ENCODE data around the gene TINCR. TPM values are rescaled to one million over a fixed set of nuclear protein-coding genes. Genes with fewer than 3 reads are reported as not detected.

TINCR gene
- total RNA-seq, 1 experiment from 2014 or later: 0.17 TPM

DNA sequence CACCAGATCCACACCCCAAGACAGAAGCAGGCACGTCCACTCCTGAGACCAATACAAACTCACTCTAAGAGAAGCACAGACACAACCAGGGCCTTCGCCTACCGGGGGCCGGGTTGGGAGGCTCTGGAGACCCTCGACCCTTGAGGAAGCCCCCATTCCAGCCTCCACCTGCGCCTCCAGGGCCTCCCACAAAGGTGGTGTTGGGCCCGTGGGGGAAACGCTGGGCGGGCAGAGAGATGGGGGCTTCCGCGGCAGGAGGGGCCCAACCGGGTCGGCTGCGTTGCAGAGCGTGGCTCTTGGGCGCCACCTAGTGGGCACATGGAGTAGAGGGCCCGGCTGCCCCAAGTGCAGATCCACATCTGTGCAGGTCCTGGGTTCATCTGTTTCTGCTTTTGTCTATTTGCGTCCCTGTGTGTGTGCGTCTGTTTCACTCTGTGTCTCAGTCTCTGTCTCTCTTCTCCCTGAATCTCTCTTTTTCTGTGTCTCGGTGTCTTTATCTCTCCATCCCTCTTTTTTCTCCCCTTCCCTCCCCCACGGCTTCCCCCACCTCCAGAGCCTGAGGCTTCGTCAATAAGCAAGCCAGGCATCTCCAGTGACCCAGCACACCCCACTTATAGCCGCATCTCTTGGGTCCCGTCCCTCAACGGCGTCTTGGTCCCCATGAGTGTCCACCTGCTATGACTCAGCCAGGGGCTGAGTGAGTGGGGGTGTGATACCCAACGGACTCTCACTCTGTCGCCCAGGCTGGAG lies 10.5 kb upstream of the TINCR start:
- H2BK120ac ChIP-seq (ENCODE audit: low read depth, low read length, poor library complexity, severe bottlenecking): no peak overlapping the region
- no CpG with 5 or more reads among the region's 28 CpGs for WGBS (ENCODE audit: extremely low coverage, insufficient read length, low lambda C conversion rate)
- no peak overlapping the region for H4K5ac ChIP-seq (ENCODE audit: insufficient read length, low read depth, low read length)
- H2AFZ ChIP-seq (ENCODE audit: low read length): no peak overlapping the region
- peak overlapping the region; percentile 58 for H3K18ac ChIP-seq (ENCODE audit: insufficient read length, low read depth, low read length)
- no peaks in the 10 kb centered on the region for H3K9me3 ChIP-seq (ENCODE audit: control insufficient read depth, low read depth, low read length)
- DNase-seq: peak; percentile 82
- no peaks in the 10 kb centered on the region for H3K79me1 ChIP-seq (ENCODE audit: insufficient read depth, low read depth, low read length, poor library complexity, severe bottlenecking)
- H4K8ac ChIP-seq (replicated peaks; ENCODE audit: insufficient read length, low read depth, low read length): no peak overlapping the region
- no peaks in the 10 kb centered on the region for H3K79me2 ChIP-seq (ENCODE audit: insufficient read depth, low read length)
- H4K20me1 ChIP-seq (ENCODE audit: control insufficient read depth, insufficient read depth, insufficient read length): no peaks in the 10 kb centered on the region
- H3K56ac ChIP-seq (ENCODE audit: insufficient read length, low read depth, low read length): no peak overlapping the region
- TF ChIP-seq, protein P1, sequence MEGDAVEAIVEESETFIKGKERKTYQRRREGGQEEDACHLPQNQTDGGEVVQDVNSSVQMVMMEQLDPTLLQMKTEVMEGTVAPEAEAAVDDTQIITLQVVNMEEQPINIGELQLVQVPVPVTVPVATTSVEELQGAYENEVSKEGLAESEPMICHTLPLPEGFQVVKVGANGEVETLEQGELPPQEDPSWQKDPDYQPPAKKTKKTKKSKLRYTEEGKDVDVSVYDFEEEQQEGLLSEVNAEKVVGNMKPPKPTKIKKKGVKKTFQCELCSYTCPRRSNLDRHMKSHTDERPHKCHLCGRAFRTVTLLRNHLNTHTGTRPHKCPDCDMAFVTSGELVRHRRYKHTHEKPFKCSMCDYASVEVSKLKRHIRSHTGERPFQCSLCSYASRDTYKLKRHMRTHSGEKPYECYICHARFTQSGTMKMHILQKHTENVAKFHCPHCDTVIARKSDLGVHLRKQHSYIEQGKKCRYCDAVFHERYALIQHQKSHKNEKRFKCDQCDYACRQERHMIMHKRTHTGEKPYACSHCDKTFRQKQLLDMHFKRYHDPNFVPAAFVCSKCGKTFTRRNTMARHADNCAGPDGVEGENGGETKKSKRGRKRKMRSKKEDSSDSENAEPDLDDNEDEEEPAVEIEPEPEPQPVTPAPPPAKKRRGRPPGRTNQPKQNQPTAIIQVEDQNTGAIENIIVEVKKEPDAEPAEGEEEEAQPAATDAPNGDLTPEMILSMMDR (conservative IDR thresholded peaks at IDR 0.05): peak; percentile 99
- no peak overlapping the region for H3K4ac ChIP-seq (ENCODE audit: low read depth, low read length)
- Mint-ChIP-seq H3K27me3 (ENCODE audit: low read depth) (no peaks in the 10 kb centered on the region; the same call in 1 of the 2 replicates), H3K27ac (no peak overlapping the region; a peak in 1 of 7 replicates), H3K36me3 (ENCODE audit: insufficient read depth in 1 of 3, low read depth in 3 of 3) (no peaks in the 10 kb centered on the region), H3K4me3 (no peak overlapping the region), H3K4me1 (peaks cover 12 to 15% of the 10 kb centered on the region in 2 experiments), H3K9me3 (no peaks in the 10 kb centered on the region)
- H2AK5ac ChIP-seq (ENCODE audit: insufficient read length, low read length): no peak overlapping the region
- no peak overlapping the region for H4K91ac ChIP-seq (ENCODE audit: insufficient read length, low read depth, low read length)
- no peak overlapping the region for H3K27ac ChIP-seq (ENCODE audit: insufficient read length, low read depth, low read length)
- no peak overlapping the region for H2BK20ac ChIP-seq (ENCODE audit: low read depth, low read length, poor library complexity, severe bottlenecking)
- peak overlapping the region; percentile 44; the same call in 1 of the 2 replicates for H3K14ac ChIP-seq (ENCODE audit: insufficient read depth, low read length)
- no peak overlapping the region for H3K9ac ChIP-seq (ENCODE audit: extremely low read depth, insufficient read length, low read length)
- H3K23ac ChIP-seq (ENCODE audit: insufficient read length, low read depth, low read length): no peak overlapping the region
- no peak overlapping the region for H3T11ph ChIP-seq (ENCODE audit: low read length)
- H2BK12ac ChIP-seq (ENCODE audit: insufficient read length, low read depth, low read length): no peak overlapping the region
- no peak overlapping the region for H2BK15ac ChIP-seq (ENCODE audit: low read depth, low read length)
- H2BK5ac ChIP-seq (ENCODE audit: insufficient read length, low read length): no peak overlapping the region
- no peaks in the 10 kb centered on the region for H3K23me2 ChIP-seq (ENCODE audit: insufficient read length, low read depth, low read length, poor library complexity, severe bottlenecking)
- H3K4me2 ChIP-seq (ENCODE audit: insufficient read depth, insufficient read length, low read length): no peak overlapping the region
- no peaks in the 10 kb centered on the region for H3K4me1 ChIP-seq (ENCODE audit: insufficient read depth, low read length)
- H3K27me3 ChIP-seq (ENCODE audit: insufficient read depth, low read length): no peaks in the 10 kb centered on the region
